ENCODE measurements around the gene CHAC1. TPM values are rescaled to one million over a fixed set of nuclear protein-coding genes. Genes with fewer than 3 reads are reported as not detected.

The CHAC1 gene
- total RNA-seq, 1 experiment from 2014 or later = 8.6 TPM

- peaks cover 3% of the 10 kb centered on the region; the same call in 1 of the 2 replicates for H3K36me3 ChIP-seq (ENCODE audit: low read depth)
Observed at GRCh38 chr15:40978141-40978540, 24.9 kb downstream of the CHAC1 start.

DNA sequence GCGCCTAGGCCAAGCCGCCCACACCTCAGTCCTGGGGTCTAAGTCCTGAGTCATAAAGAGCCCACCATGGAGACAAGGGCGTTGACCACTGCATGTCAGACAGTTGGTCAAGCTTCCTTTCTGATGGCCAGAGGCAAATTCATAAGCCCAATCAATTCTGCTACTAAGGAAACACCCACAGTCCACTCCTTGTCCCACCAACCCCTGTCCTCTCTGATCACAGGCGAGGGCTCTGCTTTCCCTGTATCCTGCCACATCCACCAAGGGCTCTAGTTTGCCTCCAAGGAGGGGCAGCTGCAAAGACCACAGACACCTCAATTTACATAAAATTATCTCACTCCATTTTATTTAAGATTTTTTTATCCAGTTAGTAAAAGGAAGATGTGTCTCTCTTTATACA, 25.3 kb downstream of the CHAC1 start:
- Histone ChIP-seq H3K9me3 (ENCODE audit: insufficient read depth, low read depth) (no peaks in the 10 kb centered on the region), H3F3A (ENCODE audit: insufficient read depth, low read depth) (no peaks in the 10 kb centered on the region), H3K4me2 (no peak overlapping the region), H3K27me3 (ENCODE audit: insufficient read depth, low read depth) (no peaks in the 10 kb centered on the region), H3K9me2 (ENCODE audit: insufficient read depth) (no peaks in the 10 kb centered on the region), H3K36me3 (ENCODE audit: low read depth) (peaks cover 3% of the 10 kb centered on the region; the same call in 1 of the 2 replicates), H3K79me2 (ENCODE audit: low read depth) (no peaks in the 10 kb centered on the region), H3K27ac (no peak overlapping the region), H2AFZ (no peak overlapping the region), H3K4me3 (no peak overlapping the region), H4K20me1 (ENCODE audit: insufficient read depth) (no peaks in the 10 kb centered on the region), H3K4me1 (replicated peaks; ENCODE audit: insufficient read depth) (no peaks in the 10 kb centered on the region)
- TF ChIP-seq, protein P1, sequence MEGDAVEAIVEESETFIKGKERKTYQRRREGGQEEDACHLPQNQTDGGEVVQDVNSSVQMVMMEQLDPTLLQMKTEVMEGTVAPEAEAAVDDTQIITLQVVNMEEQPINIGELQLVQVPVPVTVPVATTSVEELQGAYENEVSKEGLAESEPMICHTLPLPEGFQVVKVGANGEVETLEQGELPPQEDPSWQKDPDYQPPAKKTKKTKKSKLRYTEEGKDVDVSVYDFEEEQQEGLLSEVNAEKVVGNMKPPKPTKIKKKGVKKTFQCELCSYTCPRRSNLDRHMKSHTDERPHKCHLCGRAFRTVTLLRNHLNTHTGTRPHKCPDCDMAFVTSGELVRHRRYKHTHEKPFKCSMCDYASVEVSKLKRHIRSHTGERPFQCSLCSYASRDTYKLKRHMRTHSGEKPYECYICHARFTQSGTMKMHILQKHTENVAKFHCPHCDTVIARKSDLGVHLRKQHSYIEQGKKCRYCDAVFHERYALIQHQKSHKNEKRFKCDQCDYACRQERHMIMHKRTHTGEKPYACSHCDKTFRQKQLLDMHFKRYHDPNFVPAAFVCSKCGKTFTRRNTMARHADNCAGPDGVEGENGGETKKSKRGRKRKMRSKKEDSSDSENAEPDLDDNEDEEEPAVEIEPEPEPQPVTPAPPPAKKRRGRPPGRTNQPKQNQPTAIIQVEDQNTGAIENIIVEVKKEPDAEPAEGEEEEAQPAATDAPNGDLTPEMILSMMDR (conservative IDR thresholded peaks at IDR 0.05) = no peak
- intact Hi-C loops (cut with micrococcal nuclease; ENCODE audit: unreplicated experiment) = no loop called here
- BruUV-seq (replicated peaks) = no TSS peak
- no peak for DNase-seq
- ChIA-PET POLR2A (ENCODE audit: unreplicated experiment) (interaction anchor here (0.6 kb wide), 1 partner anchor 30 kb away, joined by 5 read pairs; no protein-coding TSS in a partner anchor), CTCF (no interaction called here)

More at GRCh38 chr15:40978141-40978540, 24.9 kb downstream of the CHAC1 start:
- Histone ChIP-seq H3K27me3 (ENCODE audit: insufficient read depth, low read depth) (no peaks in the 10 kb centered on the region), H3K4me2 (no peak overlapping the region), H3F3A (ENCODE audit: insufficient read depth, low read depth) (no peaks in the 10 kb centered on the region), H3K4me1 (replicated peaks; ENCODE audit: insufficient read depth) (no peaks in the 10 kb centered on the region), H3K9me2 (ENCODE audit: insufficient read depth) (no peaks in the 10 kb centered on the region), H4K20me1 (ENCODE audit: insufficient read depth) (no peaks in the 10 kb centered on the region), H3K27ac (no peak overlapping the region), H3K9me3 (ENCODE audit: insufficient read depth, low read depth) (no peaks in the 10 kb centered on the region), H3K4me3 (no peak overlapping the region), H2AFZ (no peak overlapping the region), H3K79me2 (ENCODE audit: low read depth) (no peaks in the 10 kb centered on the region)
- intact Hi-C loops (cut with micrococcal nuclease; ENCODE audit: unreplicated experiment) = no loop called here
- CTCF ChIA-PET = no interaction called here
- TF ChIP-seq, protein P1 (conservative IDR thresholded peaks at IDR 0.05) = no peak
- no peak for TF ChIP-seq EZH2 (IDR thresholded peaks at IDR 0.05; ENCODE audit: low read depth)
- POLR2A ChIA-PET (ENCODE audit: unreplicated experiment) = interaction anchor here (0.6 kb wide), 1 partner anchor 30 kb away, joined by 5 read pairs; no protein-coding TSS in a partner anchor
- BruUV-seq (replicated peaks) = no TSS peak
- DNase-seq = no peak

DNA sequence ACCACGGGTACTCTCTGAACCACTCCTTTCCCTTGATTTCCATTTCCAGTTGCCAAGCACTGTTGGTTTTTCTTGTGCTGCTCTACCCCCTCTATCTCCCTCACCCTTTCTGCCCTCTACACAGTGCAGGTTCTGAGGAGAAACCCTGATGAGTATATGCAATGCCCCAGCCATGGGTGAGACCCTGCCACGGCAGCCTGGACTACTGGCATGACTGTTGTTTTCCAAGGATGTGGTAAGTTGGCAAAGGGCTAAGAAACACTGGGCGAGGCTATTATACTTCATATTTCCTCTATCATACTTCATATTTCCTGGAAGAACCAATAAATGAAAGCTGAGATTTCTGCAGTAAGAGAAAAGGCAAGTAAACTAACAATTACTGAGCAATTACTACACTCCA, 27.9 kb downstream of the CHAC1 start:
- Histone ChIP-seq H3K9me2 (ENCODE audit: insufficient read depth) (no peaks in the 10 kb centered on the region), H3K27ac (no peak overlapping the region), H3K36me3 (ENCODE audit: low read depth) (peaks cover 6% of the 10 kb centered on the region; the same call in 1 of the 2 replicates), H2AFZ (no peak overlapping the region), H4K20me1 (ENCODE audit: insufficient read depth) (no peaks in the 10 kb centered on the region), H3F3A (ENCODE audit: insufficient read depth, low read depth) (no peaks in the 10 kb centered on the region), H3K79me2 (ENCODE audit: low read depth) (no peaks in the 10 kb centered on the region), H3K9me3 (ENCODE audit: insufficient read depth, low read depth) (no peaks in the 10 kb centered on the region), H3K4me1 (replicated peaks; ENCODE audit: insufficient read depth) (no peaks in the 10 kb centered on the region), H3K4me3 (no peak overlapping the region), H3K4me2 (no peak overlapping the region), H3K27me3 (ENCODE audit: insufficient read depth, low read depth) (no peaks in the 10 kb centered on the region)
- CTCF ChIA-PET = interaction anchor here (0.6 to 0.8 kb wide), 2 partner anchors 38 to 40 kb away, joined by 3 to 5 read pairs; no protein-coding TSS in a partner anchor
- POLR2A ChIA-PET (ENCODE audit: unreplicated experiment) = no interaction called here
- no TSS peak for BruUV-seq (replicated peaks)
- intact Hi-C loops (cut with micrococcal nuclease; ENCODE audit: unreplicated experiment) = loop anchor here (10.0 kb wide), 1 partner anchor 114 kb away; no protein-coding TSS in a partner anchor
- DNase-seq = no peak
- no peak for TF ChIP-seq EZH2 (IDR thresholded peaks at IDR 0.05; ENCODE audit: low read depth)
- TF ChIP-seq, protein P1 (conservative IDR thresholded peaks at IDR 0.05) = no peak

Data from PC-9 (cell line).